GM12892 (cell line): ENCODE results near the gene CFLAR.

Source experiments
- POLR2A ChIP-seq: IDR thresholded peaks from 2 replicates; pipeline ENCODE4 v1.6.1; 2011; ENCODE audit warnings: low read depth, low read length, control low read depth
- POLR2AphosphoS5 ChIP-seq: IDR thresholded peaks from 2 replicates; pipeline ENCODE4 v1.6.1; 2011; ENCODE audit warnings: low read depth, low read length, control low read depth
- TAF1 ChIP-seq: IDR thresholded peaks from 2 replicates; pipeline ENCODE4 v1.6.1; 2011; ENCODE audit warnings: low read depth, mild to moderate bottlenecking, control low read depth, low read length, borderline replicate concordance

DNA sequence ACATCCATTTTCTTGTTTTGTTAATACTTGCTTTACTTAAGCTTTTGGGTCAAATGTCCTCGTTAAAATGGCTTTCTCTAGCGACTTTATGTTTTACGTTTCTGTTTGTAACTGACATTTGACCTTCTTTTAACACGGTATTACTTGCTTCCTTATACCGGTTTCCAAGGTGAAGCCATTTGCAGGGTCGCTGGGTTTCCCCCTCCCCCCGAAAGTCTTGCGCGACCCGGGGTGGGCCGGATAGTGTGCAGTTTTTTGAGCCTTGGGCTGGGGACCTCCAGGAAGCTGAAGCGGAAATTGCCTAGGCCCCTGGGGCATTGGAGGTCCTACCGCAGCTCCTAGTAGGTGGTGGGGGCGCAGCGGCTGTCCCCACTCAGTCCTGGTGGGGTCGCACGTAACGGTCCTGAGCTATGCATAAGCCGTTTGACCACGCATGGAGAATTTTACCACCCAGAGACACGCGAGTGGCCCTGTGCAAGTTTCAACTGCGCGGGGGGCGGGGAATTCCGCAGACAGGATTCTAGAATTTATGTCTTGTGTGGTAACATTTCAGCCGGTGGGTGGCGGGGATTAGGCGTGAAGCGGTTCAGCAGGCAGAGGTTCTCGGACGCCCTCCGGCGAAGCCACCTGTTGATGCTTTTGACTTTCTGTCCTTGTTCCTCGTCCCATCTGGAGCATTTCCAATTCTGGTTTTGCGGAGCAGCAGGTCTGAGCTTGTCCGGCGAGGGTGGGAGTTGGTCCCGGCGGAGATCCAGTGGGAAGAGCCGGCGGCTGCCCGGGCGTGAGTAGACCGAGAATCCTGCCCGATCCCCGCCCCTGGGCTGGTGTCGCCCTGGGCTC, 2.4 kb downstream of the CFLAR start:
- TF ChIP-seq POLR2AphosphoS5 = peak; percentile 72
- peak; percentile 89 for TF ChIP-seq POLR2A
- TF ChIP-seq TAF1 = 0 out of 2 replicates have a peak, but pooled peaks have one; percentile 31
